Endothelial cell of umbilical vein (primary cell): ENCODE data around the gene TDRD10. TPM values are rescaled to one million over a fixed set of nuclear protein-coding genes. Genes with fewer than 3 reads are reported as not detected.

Experiments used
- BruUV-seq: library from RNA; stranded (reverse); fragments of 400-500 nt; replicated peaks from 2 replicates; lab custom pipeline; 2021; lab: Mats Ljungman, UMichigan
- CTCF ChIA-PET: fragments of 300-600, 350-600 bp; sonication (Branson Sonifier 250); formaldehyde crosslinking; loops from one replicate; lab custom pipeline; 2021; ENCODE audit warnings: antibody characterized with exemption, inconsistent platforms; lab: Charles Lee
- POLR2A ChIA-PET: fragments of 300-600, 350-600 bp; sonication (Branson Sonifier 250); formaldehyde crosslinking; loops from one replicate; lab custom pipeline; 2021; ENCODE audit warnings: antibody characterized with exemption, inconsistent platforms; lab: Charles Lee
- DNase-seq: peaks from one replicate; pipeline ENCODE4 v3.0.0-alpha.2; 2011; ENCODE audit warnings: low read depth, low spot score
- FAIRE-seq: peaks from 2 replicates; lab custom pipeline; 2011; peaks lifted over from hg19 to GRCh38; lab: Jason Lieb, UNC
- H2AFZ ChIP-seq: 2 replicates; pipeline ENCODE4 v1.6.0; 2012; ENCODE audit warnings: low read depth, low read length, control low read depth, inconsistent platforms
- H3K27ac ChIP-seq: 2 replicates; pipeline ENCODE4 v1.5.1; 2011; ENCODE audit warnings: low read depth, mild to moderate bottlenecking, control low read depth, low read length, moderate library complexity; ENCODE audit not compliant: insufficient read depth
- H3K27me3 ChIP-seq, 2 experiments: 2 replicates each; pipeline versions ENCODE4 v1.6.0 to v1.6.1; 2011; ENCODE audit warnings: low read length in 2 of 2, mixed read lengths in 1 of 2; ENCODE audit not compliant: control insufficient read depth in 2 of 2, insufficient read depth in 2 of 2
- H3K36me3 ChIP-seq, 2 experiments: 2 replicates in 1 of 2; 3 replicates in 1 of 2; pipeline ENCODE4 v1.5.1; 2011; ENCODE audit warnings: low read length in 2 of 2, mild to moderate bottlenecking in 1 of 2, moderate library complexity in 1 of 2; ENCODE audit not compliant: control insufficient read depth in 2 of 2, insufficient read depth in 2 of 2; ENCODE audit errors: extremely low read depth in 1 of 2
- H3K4me1 ChIP-seq: 3 replicates; pipeline ENCODE4 v1.5.1; 2011; ENCODE audit warnings: mild to moderate bottlenecking, low read length; ENCODE audit not compliant: control insufficient read depth, insufficient read depth; ENCODE audit errors: extremely low read depth
- H3K4me2 ChIP-seq: 2 replicates; pipeline ENCODE4 v1.6.1; 2011; ENCODE audit warnings: low read length, control low read depth, mixed read lengths; ENCODE audit not compliant: insufficient read depth
- H3K4me3 ChIP-seq, 3 experiments: fragments of 200-600 bp in 1 of 3; sonication (generic), shearing (Covaris generic) in 1 of 3; replicated peaks in 1 of 3; 2 replicates each; pipeline ENCODE4 v1.5.1; 2011 to 2016; ENCODE audit warnings: control low read depth in 3 of 3, low read length in 3 of 3, mild to moderate bottlenecking in 2 of 3, inconsistent platforms in 1 of 3, low read depth in 1 of 3, moderate library complexity in 1 of 3; ENCODE audit not compliant: insufficient read depth in 1 of 3
- H3K79me2 ChIP-seq: 2 replicates; pipeline ENCODE4 v1.6.0; 2012; ENCODE audit warnings: low read length, inconsistent platforms; ENCODE audit not compliant: control insufficient read depth, insufficient read depth
- H3K9ac ChIP-seq: replicated peaks from 2 replicates; pipeline ENCODE3; 2011; ENCODE audit warnings: low read length, control low read depth; ENCODE audit not compliant: insufficient read depth; ENCODE audit errors: extremely low read depth
- H3K9me1 ChIP-seq: replicated peaks from 3 replicates; pipeline ENCODE4 v1.6.0; 2011; ENCODE audit warnings: mild to moderate bottlenecking, low read length; ENCODE audit not compliant: control insufficient read depth, insufficient read depth; ENCODE audit errors: extremely low read depth
- H3K9me3 ChIP-seq: replicated peaks from 2 replicates; pipeline ENCODE4 v1.5.1; 2012; ENCODE audit warnings: low read length, inconsistent platforms; ENCODE audit not compliant: control insufficient read depth, insufficient read depth
- H4K20me1 ChIP-seq: replicated peaks from 2 replicates; pipeline ENCODE3; 2011; ENCODE audit warnings: mild to moderate bottlenecking, low read length; ENCODE audit not compliant: control insufficient read depth, insufficient read depth; ENCODE audit errors: extremely low read depth
- EZH2 ChIP-seq: IDR thresholded peaks from 2 replicates; pipeline ENCODE4 v1.6.1; 2012; ENCODE audit warnings: borderline replicate concordance, low read depth, mild to moderate bottlenecking, moderate library complexity, low read length, inconsistent platforms; ENCODE audit not compliant: severe bottlenecking
- FOS ChIP-seq: IDR thresholded peaks from 2 replicates; pipeline ENCODE4 v1.6.1; 2011; ENCODE audit warnings: mild to moderate bottlenecking, low read length, moderate library complexity, borderline replicate concordance; ENCODE audit not compliant: insufficient read depth
- JUN ChIP-seq: IDR thresholded peaks from 2 replicates; pipeline ENCODE4 v1.6.1; 2011; ENCODE audit warnings: borderline replicate concordance, low read depth; ENCODE audit not compliant: insufficient read length, insufficient read depth
- POLR2A ChIP-seq: IDR thresholded peaks from 2 replicates; pipeline ENCODE4 v1.6.1; 2012; ENCODE audit warnings: low read depth, mild to moderate bottlenecking, control low read depth, low read length
- POLR2AphosphoS5 ChIP-seq: IDR thresholded peaks from 2 replicates; pipeline ENCODE4 v1.6.1; 2012; ENCODE audit warnings: low read depth, mild to moderate bottlenecking, control low read depth, low read length, moderate library complexity; ENCODE audit not compliant: insufficient read depth
- dilution Hi-C: fragments of 300-500 bp; cut with MboI; formaldehyde crosslinking; loops from one replicate; pipeline ENCODE4 v1.15.0; 2019; ENCODE audit warnings: low sequenced_read_pairs; ENCODE audit not compliant: extremely low pct_ligation_motif_present
- intact Hi-C: fragments of 100-400 bp; cut with micrococcal nuclease; formaldehyde crosslinking; loops from one replicate; pipeline ENCODE4 v1.10.0; 2022
- polyA plus RNA-seq, 4 experiments: library from polyadenylated mRNA; depleted of rRNA in 3 of 4; stranded (reverse) in 3 of 4; unstranded in 1 of 4; fragments of >200 nt; gene quantifications; 2 replicates each; pipeline versions ENCODE4 v1.2.1 to v1.2.3, GENCODE V29; 2011 to 2012; ENCODE audit warnings: missing spikeins in 1 of 4
- total RNA-seq: library from RNA; stranded (reverse); gene quantifications from 2 replicates; pipeline ENCODE4 v1.2.3, GENCODE V29; 2021
- TF ChIP-seq, protein P1 (sequence below), 2 donors: IDR thresholded peaks; 1 replicate in 1 of 2; 2 replicates in 1 of 2; pipeline ENCODE4 v1.5.1; 2011; ENCODE audit warnings: low read length in 2 of 2, mild to moderate bottlenecking in 2 of 2, moderate library complexity in 2 of 2, control low read depth in 1 of 2, inconsistent platforms in 1 of 2, low read depth in 1 of 2; ENCODE audit not compliant: insufficient read depth in 1 of 2; ENCODE audit errors: extremely low read depth in 1 of 2
- TF ChIP-seq, protein P2 (sequence below): IDR thresholded peaks from 2 replicates; pipeline ENCODE4 v1.6.1; 2011; ENCODE audit not compliant: insufficient read depth, insufficient read length

Gene TDRD10
- total and polyA plus RNA-seq, 2 donors (not counting 3 experiments of a cell fraction or from before 2014, with no cell fraction given): 6.1 to 9.1 TPM

- no peaks in the 10 kb centered on the region for H3K36me3 ChIP-seq
- H4K20me1 ChIP-seq: no peaks in the 10 kb centered on the region
- H3K9me3 ChIP-seq: no peaks in the 10 kb centered on the region
- H3K4me1 ChIP-seq: no peaks in the 10 kb centered on the region
- no TSS peak for BruUV-seq
- DNase-seq (no peak), FAIRE-seq (no peak)
- CTCF ChIA-PET: no interaction called here
- H2AFZ ChIP-seq: no peak overlapping the region
- POLR2A ChIA-PET: no interaction called here
- H3K9me1 ChIP-seq: no peaks in the 10 kb centered on the region
- TF ChIP-seq FOS (no peak), POLR2AphosphoS5 (no peak), EZH2 (no peak), POLR2A (no peak), JUN (no peak)
- TF ChIP-seq, protein P1, sequence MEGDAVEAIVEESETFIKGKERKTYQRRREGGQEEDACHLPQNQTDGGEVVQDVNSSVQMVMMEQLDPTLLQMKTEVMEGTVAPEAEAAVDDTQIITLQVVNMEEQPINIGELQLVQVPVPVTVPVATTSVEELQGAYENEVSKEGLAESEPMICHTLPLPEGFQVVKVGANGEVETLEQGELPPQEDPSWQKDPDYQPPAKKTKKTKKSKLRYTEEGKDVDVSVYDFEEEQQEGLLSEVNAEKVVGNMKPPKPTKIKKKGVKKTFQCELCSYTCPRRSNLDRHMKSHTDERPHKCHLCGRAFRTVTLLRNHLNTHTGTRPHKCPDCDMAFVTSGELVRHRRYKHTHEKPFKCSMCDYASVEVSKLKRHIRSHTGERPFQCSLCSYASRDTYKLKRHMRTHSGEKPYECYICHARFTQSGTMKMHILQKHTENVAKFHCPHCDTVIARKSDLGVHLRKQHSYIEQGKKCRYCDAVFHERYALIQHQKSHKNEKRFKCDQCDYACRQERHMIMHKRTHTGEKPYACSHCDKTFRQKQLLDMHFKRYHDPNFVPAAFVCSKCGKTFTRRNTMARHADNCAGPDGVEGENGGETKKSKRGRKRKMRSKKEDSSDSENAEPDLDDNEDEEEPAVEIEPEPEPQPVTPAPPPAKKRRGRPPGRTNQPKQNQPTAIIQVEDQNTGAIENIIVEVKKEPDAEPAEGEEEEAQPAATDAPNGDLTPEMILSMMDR (IDR thresholded peaks at IDR 0.05; ENCODE audit: extremely low read depth in 1 of 2, insufficient read depth in 1 of 2, low read depth in 1 of 2, low read length in 2 of 2): no peak
- TF ChIP-seq, protein P2, sequence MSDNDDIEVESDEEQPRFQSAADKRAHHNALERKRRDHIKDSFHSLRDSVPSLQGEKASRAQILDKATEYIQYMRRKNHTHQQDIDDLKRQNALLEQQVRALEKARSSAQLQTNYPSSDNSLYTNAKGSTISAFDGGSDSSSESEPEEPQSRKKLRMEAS: no peak
- no peak overlapping the region for H3K4me2 ChIP-seq
- intact Hi-C loops: no loop called here
- H3K79me2 ChIP-seq: no peaks in the 10 kb centered on the region
- H3K4me3 ChIP-seq: no peak overlapping the region
- no peak overlapping the region for H3K9ac ChIP-seq
- H3K27ac ChIP-seq: no peak overlapping the region
- dilution Hi-C loops: no loop called here
- H3K27me3 ChIP-seq: peaks cover 10 to 14% of the 10 kb centered on the region in 2 experiments
Measured at GRCh38 chr1:154571244-154571963, 69.4 kb downstream of the TDRD10 start.
